Right kidney (tissue), 9 donors: ENCODE measurements around the gene TYROBP.
A peak's percentile ranks its signal among the peaks of the same experiment; 100 is the strongest.
"Not testable (repeated sequence)": the region's sequence is repeated elsewhere in the genome, so short reads cannot be mapped to it uniquely, and the experiment has no call there.

Experiments
- DNase-seq: peaks from one replicate; pipeline ENCODE4 v3.0.0-alpha.2; 2016
- long read RNA-seq, 8 donors: transcript quantifications; one replicate each; lab custom pipeline, GENCODE V29; 2026

The TYROBP gene
- long read RNA-seq, donor 1, transcript TYROBP-201 (5 exons, 568 nt): major isoform, 15 of 19 reads
- long read RNA-seq, donor 1, partial matches to known transcripts: 0 of 19 reads
- long read RNA-seq, donor 1, other reads (novel, unspliced or antisense): 0 of 19 reads
- long read RNA-seq, donor 2, transcript TYROBP-201 (5 exons, 568 nt): major isoform, 5 of 7 reads
- long read RNA-seq, donor 2, partial matches to known transcripts: 0 of 7 reads
- long read RNA-seq, donor 2, other reads (novel, unspliced or antisense): 0 of 7 reads
- long read RNA-seq, donor 3, partial matches to known transcripts: 0 of 1 reads
- long read RNA-seq, donor 3, other reads (novel, unspliced or antisense): 0 of 1 reads
- long read RNA-seq, donor 4, partial matches to known transcripts: 0 of 3 reads
- long read RNA-seq, donor 4, other reads (novel, unspliced or antisense): 0 of 3 reads
- long read RNA-seq, donor 5, partial matches to known transcripts: 0 of 7 reads
- long read RNA-seq, donor 5, other reads (novel, unspliced or antisense): 0 of 7 reads
- long read RNA-seq, donor 6, transcript TYROBP-201 (5 exons, 568 nt): major isoform, 5 of 6 reads
- long read RNA-seq, donor 6, partial matches to known transcripts: 0 of 6 reads
- long read RNA-seq, donor 6, other reads (novel, unspliced or antisense): 0 of 6 reads
- long read RNA-seq, donor 7: 0 reads
- long read RNA-seq, donor 8, transcript TYROBP-201 (5 exons, 568 nt): major isoform, 5 of 8 reads
- long read RNA-seq, donor 8, partial matches to known transcripts: 0 of 8 reads
- long read RNA-seq, donor 8, other reads (novel, unspliced or antisense): 0 of 8 reads

DNA sequence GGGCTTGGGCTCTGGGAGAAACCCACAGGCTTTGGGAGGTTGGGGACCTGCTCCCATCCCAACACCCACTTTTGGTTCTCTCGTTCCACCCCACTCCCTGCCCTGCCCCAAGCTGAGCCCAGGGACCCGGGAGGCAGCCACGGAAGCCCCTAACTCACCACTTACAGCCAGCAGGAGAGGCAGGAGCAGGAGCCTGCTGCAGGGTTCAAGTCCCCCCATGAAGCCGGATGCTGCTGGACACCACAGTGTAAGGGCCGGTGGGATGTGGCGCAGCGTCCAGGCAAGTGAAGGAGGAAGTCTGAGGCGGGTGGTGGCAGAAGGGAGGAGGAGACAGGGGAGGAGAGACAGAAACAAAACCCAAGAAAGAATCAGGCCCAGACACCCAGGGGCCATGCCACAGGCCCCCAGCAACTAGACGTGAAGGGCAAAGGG, at the start of gene TYROBP:
TSS of gene TYROBP (minus strand) at position 286 of the 432 bp plus-strand sequence. CDS start at position 219, 67 bp downstream.
- no peak for DNase-seq

DNA sequence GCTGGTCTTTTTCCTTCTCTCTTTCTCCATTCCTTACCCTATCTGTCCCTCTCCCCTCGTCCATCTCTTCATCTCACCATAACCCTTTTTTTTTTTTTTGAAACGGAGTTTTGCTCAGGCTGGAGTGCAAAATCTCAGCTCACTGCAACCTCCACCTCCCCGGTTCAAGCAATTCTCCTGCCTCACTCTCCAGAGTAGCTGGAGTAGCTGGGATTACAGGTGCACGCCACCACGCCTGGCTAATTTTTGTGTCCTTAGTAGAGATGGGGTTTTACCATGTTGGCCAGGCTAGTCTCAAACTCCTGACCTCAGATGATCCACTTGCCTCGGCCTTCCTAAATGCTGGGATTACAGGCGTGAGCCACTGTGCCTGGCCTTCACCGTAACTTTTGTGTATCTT, 49.3 kb upstream of the TYROBP start:
- DNase-seq: not testable (repeated sequence)

DNA sequence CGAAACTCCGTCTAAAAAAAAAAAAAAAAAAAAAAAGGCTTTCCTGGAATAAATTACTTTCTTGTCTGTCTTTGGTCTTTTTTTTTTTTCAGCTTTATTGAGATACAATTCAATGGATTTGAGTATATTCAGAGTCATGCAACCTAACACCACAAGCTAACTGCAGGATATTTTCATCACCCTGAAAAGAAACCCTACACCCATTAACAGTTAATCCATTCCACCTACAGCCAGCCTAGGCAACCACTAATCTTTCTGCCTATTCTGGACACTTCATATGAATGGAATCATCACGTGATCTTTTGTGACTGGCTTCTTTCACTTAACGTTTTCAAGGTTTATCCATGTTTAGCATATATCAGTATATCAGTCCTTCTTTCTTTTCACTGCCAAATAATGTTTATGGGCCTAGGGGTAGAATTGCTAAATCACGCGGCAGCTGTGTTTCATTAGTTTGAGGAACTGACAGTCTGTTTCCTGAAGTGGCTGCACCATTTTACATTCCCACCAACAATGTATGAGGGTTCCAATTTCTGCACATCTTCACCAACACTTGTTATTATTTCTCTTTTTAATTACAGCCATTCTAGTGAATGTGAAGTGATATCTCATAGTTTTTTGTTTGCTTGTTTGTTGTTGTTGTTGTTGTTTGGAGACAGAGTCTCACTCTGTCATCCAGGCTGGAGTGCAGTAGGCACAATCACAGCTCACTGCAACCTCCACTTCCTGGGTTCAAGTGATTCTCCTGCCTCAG, 48.0 kb upstream of the TYROBP start:
- no peak for DNase-seq

DNA sequence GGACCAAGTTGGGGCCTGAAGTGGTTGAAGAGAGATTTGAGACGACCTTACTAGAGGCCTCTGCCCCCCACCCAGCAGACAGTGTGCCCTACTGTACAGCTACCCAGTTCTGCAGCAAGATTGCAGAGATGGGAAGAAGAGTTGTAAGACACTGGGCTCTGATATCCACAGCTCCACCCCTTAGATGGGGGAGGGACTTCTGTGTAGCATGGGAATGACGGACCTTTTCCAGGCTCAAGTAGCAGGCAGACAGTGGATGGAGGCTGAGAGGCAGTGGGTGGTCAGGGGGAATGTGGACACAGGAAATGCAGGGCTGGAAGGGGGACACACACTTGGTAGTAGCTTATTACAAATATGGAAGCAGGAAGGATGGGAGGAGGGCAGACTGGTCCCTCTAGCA, 41.0 kb upstream of the TYROBP start:
- no peak for DNase-seq

DNA sequence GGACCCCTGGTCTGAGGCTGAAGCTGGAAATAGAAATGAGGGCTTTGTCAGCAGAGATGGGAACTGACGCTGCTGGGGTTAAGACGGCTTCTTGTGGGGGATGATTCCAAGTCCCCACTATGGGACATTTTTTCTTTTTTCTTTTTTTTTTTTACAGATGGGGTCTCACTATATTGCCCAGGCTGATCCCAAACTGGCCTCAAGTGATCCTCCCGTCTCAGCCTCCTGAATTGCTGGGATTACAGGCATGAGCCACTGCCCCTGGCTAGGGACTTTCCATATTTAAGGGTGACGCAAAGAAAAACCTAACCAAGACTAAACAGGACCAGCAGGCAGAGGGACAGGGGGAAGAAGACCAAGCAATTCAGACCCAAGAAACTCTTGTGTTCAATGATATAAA, 38.1 kb upstream of the TYROBP start:
- DNase-seq: no peak

DNA sequence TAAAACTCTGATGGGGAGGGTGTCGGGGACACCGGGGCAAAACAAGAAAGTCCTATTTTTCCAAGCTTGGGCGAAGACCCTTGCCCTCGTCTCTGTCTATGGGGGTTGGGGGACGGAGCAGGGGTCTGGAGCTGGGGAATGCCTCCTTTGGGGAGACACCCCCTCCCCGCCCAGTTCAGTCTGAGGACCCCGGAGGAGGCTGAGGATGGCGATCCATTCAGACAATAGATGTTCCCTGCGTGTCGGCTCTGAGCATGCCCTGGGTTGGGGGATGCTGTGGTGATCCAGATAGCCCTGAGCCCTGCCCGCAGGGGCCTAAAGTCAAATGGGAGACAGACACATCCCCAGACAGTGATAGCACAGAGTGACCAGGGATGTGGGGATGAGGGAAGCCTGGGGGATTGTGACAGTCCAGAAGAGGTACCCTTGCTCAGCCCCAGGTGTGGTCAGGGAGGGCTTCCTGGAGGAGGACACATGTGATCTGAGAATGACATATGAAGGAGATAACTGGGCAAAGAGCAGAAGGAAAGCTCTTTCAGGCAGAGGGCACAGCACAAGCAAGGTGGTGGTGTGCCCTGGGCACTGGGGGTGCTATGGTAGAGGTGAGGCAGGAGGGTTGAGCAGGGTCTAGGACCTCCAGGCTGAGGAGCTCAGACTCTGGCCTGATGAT, 37.2 kb upstream of the TYROBP start:
- no peak for DNase-seq

DNA sequence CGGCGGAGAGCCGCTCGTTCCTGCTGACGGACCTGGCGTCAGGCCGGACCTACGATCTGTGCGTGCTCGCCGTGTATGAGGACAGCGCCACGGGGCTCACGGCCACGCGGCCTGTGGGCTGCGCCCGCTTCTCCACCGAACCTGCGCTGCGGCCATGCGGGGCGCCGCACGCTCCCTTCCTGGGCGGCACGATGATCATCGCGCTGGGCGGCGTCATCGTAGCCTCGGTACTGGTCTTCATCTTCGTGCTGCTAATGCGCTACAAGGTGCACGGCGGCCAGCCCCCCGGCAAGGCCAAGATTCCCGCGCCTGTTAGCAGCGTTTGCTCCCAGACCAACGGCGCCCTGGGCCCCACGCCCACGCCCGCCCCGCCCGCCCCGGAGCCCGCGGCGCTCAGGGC, 36.5 kb upstream of the TYROBP start:
- no peak for DNase-seq

DNA sequence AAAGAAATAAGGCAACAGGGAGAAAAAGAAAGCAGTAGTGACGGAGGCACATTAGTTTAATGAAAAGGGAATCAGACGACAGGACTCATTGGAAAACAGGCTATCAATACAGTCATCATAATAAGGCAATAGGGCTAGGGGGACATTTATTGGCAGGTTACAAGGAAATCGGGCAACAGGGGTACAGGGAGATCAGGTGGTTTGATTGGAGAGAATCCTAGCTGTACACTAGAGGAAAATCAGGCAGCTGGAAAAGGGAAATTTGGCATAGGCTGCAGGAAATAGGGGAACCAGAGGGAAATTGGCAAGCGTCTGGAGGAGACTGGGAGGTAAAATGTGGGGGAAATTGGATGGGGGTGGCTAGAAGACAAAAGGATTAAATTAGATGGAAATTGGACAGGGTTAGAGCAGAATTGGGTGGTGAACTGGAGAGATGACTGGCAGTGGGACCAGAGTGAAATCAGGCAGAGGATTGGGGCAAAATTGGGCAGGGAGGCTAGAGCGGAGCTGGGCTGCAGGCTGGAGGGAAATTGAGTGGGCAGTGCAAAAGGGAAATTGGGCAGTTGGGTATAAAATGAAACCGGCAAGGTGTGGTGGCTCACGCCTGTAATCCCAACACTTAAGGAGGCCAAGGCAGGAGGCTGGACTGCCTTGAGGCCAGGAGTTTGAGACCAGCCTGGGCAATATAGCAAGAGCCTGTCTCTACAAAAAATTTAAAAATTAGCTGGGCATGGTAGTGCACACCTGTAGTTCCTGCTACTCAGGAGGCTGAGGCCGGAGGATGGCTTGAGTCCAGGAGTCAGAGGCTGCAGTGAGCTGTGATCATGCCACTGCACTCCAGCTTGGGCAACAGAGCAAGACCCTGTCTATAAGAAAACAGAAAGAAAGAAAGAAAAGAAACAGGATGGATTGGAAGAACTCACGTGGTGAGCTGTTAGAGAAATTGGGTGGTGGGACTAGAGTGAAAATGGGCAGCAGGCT, 35.5 kb upstream of the TYROBP start:
- no peak for DNase-seq

DNA sequence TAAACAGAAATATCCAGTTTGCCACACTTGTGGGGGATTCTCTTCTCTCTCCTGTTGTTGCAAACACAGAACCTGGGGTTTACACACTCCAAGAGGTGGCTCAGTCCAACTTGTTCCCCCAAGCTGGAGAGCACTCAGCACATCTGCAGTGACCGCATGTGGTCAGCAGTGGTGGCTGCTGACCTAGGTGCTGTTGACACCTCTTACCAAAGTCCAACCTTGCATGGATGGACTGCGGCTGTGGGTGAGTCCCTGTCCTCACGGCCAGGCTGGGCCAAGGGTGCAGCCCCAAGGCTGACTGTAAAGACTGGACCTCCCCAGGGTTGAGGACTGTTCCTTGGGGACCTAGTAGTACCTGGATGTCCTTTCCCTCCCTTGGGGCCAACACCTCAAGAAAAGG, 34.1 kb upstream of the TYROBP start:
- no peak for DNase-seq

DNA sequence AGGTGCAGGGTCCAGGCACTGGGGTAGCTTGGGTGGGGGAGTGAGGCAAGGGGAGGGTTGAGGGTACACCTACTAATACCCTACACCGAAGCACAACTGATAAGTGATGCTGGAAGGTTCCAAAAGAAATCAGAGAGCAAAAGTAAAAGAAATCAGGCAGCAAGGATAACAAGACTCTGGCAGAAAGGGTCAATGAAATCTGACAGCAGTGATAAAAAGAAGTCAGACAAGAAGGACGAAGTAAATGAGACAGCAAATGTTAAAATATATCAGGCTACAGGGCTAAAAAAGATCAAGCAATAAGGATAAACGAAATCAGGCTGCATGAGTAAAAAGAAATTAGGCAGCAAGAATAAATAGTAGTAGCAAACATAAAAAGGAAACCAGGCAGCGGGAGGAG, 32.7 kb upstream of the TYROBP start:
- DNase-seq: no peak

DNA sequence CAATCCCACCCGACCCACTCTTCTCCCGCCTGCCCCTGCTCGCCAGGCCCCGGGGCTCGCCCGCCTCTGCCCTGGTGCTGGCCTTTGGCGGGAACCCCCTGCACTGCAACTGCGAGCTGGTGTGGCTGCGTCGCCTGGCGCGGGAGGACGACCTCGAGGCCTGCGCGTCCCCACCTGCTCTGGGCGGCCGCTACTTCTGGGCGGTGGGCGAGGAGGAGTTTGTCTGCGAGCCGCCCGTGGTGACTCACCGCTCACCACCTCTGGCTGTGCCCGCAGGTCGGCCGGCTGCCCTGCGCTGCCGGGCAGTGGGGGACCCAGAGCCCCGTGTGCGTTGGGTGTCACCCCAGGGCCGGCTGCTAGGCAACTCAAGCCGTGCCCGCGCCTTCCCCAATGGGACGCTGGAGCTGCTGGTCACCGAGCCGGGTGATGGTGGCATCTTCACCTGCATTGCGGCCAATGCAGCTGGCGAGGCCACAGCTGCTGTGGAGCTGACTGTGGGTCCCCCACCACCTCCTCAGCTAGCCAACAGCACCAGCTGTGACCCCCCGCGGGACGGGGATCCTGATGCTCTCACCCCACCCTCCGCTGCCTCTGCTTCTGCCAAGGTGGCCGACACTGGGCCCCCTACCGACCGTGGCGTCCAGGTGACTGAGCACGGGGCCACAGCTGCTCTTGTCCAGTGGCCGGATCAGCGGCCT, 32.1 kb upstream of the TYROBP start:
- no peak for DNase-seq

DNA sequence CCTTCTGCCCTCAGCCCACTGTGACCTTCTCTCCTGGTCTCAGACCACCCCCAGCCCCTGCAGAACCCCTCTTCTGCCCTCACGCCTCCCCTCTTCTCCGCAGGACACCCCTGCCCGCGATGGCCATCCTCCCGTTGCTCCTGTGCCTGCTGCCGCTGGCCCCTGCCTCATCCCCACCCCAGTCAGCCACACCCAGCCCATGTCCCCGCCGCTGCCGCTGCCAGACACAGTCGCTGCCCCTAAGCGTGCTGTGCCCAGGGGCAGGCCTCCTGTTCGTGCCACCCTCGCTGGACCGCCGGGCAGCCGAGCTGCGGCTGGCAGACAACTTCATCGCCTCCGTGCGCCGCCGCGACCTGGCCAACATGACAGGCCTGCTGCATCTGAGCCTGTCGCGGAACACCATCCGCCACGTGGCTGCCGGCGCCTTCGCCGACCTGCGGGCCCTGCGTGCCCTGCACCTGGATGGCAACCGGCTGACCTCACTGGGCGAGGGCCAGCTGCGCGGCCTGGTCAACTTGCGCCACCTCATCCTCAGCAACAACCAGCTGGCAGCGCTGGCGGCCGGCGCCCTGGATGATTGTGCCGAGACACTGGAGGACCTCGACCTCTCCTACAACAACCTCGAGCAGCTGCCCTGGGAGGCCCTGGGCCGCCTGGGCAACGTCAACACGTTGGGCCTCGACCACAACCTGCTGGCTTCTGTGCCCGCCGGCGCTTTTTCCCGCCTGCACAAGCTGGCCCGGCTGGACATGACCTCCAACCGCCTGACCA, 31.4 kb upstream of the TYROBP start:
- DNase-seq: no peak

DNA sequence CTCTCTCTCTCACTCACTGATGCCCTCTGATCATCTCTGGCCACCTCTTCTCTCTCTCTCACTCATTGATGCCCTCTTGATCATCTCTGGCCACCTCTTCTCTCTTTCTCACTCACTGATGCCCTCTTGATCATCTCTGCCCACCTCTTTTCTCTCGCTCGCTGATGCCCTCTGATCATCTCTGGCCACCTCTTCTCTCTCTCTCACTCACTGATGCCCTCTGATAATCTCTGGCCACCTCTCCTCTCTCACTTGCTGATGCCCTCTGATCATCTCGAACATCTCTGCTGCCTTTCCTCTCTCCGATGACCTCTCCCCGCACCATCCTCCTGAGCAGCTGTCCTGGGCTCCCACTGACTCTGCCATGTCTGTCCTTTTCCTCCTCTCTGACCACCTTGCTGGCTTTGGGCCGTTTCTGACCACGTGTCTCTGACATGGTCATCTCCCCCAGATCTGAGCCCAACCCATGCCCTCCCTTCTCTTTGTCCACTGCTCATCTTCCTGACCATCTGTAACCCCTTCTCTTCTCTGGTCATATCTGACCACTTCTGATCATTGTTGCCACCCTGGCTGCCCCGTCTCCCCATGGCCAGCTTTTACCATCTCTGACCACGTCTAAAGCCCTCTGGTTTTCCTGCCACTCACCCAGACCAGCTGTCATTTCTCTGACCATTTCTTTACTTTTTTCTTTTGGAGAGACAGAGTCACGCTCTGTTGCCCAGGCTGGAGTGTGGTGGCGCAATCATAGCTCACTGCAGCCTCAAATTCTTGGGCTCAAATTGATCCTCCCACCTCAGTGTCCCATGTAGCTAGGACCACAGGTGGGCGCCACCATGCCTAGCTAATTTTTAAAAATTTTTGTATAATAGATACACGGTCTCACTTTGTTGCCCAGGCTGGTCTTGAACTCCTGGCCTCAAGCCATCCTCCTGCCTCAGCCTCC, 30.5 kb upstream of the TYROBP start:
- no peak for DNase-seq

DNA sequence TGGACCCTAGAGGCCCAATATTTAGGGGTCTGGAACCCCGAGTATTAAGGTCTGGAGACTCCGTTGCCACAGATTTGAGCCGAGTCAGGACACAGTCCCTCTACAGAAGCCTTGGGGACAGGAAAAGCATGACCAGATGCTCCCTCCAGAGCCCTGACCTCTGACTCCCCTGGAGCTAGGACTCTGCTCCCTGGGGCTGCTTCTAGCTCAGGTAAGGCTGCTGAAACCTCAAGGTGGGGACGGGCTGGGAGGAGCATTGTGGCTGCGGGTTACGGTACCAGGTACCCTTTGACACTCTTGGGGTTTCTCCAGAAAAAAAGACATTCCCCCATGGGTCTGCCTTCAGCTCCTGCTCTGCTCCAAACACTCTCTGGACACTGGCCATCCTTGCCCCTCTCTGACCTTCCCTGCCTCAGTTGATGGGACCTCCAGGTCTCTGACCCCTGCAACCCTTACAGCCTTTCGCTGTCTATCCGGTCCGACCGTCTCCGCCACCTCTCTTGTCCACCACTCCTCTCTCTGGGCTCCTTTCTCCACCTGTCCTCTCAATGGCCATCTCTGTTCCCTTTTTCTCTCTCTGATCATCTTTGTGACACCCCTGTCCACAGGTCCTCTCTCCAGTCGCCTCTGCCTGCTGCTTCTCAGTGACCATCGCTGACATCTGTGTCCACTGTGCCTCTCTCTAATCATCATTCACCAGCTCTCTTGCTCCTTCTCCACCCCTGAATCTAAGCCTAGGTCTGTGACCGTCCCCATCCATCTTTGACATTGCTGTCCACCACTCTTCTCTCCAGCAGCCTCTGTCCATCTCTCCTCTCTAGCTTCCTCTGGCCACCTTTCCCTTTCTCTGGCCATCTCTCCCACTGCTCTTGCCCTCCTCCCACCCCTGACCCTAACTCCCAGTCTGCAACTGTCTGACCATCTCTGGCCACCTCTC, 29.5 kb upstream of the TYROBP start:
- peak; percentile 12 for DNase-seq

DNA sequence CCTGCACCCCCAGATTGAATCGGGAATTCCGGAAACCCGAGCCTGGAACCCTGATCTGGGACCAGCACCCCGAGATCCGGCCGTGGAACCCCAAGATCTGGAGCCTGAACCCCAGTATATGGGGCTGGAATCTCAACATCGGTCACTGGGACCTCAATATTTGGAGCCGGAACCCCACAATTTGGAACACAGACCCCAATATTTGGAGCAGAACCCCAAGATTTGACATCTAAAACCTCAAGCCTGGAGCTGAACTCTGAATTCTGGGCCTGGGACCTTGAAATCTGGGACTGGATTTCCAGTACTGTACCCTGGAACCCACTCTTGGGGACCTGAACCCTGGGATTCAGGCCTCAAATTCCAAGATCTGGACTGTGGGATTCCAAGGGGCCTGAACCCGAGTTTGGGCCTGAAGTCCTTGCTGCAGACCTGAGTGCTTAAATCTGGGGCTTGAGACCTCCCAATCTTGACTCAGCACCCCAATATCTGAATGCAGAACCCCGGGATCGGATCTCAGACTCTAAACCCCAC, 28.7 kb upstream of the TYROBP start:
- DNase-seq: peak; percentile 15

DNA sequence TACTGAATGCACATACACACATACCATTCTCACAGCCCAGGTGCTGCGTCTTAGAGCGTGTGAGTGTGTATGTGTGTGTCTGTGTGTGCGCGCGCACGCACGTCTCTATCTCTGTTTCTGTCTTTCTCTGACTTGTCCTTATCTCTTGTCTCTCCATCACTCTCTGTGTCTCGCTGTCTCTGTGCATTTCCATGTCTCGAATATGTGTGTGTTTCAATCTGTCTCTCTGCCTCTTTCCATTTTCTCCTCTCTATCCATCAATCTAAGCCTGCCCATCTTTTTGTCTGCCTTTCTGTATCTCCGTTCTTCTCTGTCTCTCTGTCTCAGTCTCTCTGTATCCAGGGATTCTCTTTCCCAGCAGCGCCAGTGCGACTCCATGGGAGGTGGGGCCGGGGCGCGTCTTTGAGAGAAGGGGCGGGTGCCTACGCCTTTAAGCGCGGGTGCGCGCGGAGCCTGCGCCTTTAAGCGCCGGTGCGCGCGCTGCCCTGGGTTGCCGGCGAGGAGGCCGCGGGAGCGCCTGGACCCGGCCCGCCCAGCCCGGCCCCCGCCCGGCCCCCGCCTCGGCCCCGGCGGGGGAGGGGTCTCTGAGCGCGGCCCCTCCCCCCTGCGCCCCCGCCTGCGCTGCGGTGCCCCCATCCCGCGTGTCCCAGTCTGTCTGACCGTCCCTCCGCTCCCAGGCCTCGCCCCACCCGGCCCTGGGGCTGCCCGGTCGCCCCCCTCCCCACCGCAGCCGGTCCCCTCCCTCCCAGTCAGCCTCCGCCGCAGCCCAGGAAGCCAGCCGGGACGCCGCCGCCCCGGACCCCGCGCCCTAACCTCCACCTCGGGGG, 28.0 kb upstream of the TYROBP start, which contains the start of gene LRFN3:
TSS of gene LRFN3 (plus strand) at position 464 of the 827 bp plus-strand sequence. CDS start 3,052 bp downstream, outside the sequence.
- peak; percentile 63 for DNase-seq
